K562 (cell line): ENCODE results near the gene NUTM1. TPM values are rescaled to one million over a fixed set of nuclear protein-coding genes. Genes with fewer than 3 reads are reported as not detected.
A peak's percentile ranks its signal among the peaks of the same experiment; 100 is the strongest.

ENCODE experiments used
- ATF2 ChIP-seq: sonication (generic); formaldehyde crosslinking; IDR thresholded peaks from 2 replicates; pipeline ENCODE4 v1.8.1; 2022; ENCODE audit warnings: missing genetic modification reagents
- CTBP1 ChIP-seq: fragments of 450-650 bp; IDR thresholded peaks from 2 replicates; pipeline ENCODE4 v1.6.1; 2016; ENCODE audit warnings: borderline replicate concordance
- FOSL1 ChIP-seq: fragments of 200-800 bp; sonication (Bioruptor generic); conservative IDR thresholded peaks from 2 replicates; pipeline ENCODE4 v1.6.1; 2016; ENCODE audit warnings: missing genetic modification characterization, missing compliant biosample characterization
- FOXJ2 ChIP-seq: fragments of 200-800 bp; sonication (Bioruptor generic); IDR thresholded peaks from 2 replicates; pipeline ENCODE4 v1.6.1; 2016; ENCODE audit warnings: missing genetic modification characterization, missing compliant biosample characterization
- HDAC8 ChIP-seq: fragments of 450-650 bp; IDR thresholded peaks from 2 replicates; pipeline ENCODE4 v1.6.1; 2016; ENCODE audit warnings: mild to moderate bottlenecking, missing genetic modification characterization, moderate library complexity, missing compliant biosample characterization
- HEY1 ChIP-seq: fragments of 250-450 bp; sonication (Bioruptor Pico); IDR thresholded peaks from 2 replicates; pipeline ENCODE4 v1.5.0; 2020; ENCODE audit warnings: mild to moderate bottlenecking, moderate library complexity, borderline replicate concordance
- HSF4 ChIP-seq: fragments of 250-450 bp; sonication (Bioruptor Pico); IDR thresholded peaks from 2 replicates; pipeline ENCODE4 v2.1.2; 2022; ENCODE audit warnings: mild to moderate bottlenecking, moderate library complexity, borderline replicate concordance
- ID3 ChIP-seq, 2 experiments: fragments of 250-450 bp in 1 of 2; fragments of 450-650 bp in 1 of 2; sonication (Bioruptor Pico) in 1 of 2; IDR thresholded peaks; 2 replicates each; pipeline versions ENCODE4 v1.6.1 to v1.8.0; 2016 to 2021; ENCODE audit warnings: mild to moderate bottlenecking in 2 of 2, moderate library complexity in 2 of 2, missing compliant biosample characterization in 1 of 2, missing genetic modification characterization in 1 of 2
- NFE2L1 ChIP-seq: fragments of 450-650 bp; IDR thresholded peaks from 2 replicates; pipeline ENCODE4 v1.6.1; 2016; ENCODE audit warnings: missing genetic modification characterization, low read depth, mild to moderate bottlenecking, missing compliant biosample characterization, moderate library complexity, borderline replicate concordance
- PTBP1 ChIP-seq: fragments of 200-400 bp; formaldehyde crosslinking; IDR thresholded peaks from 2 replicates; pipeline ENCODE4 v1.6.1; 2017; ENCODE audit warnings: low read depth, low read length
- TCFL5 ChIP-seq: fragments of 250-450 bp; sonication (Bioruptor Pico); conservative IDR thresholded peaks from 2 replicates; pipeline ENCODE4 v1.6.1; 2021; ENCODE audit warnings: mild to moderate bottlenecking, moderate library complexity, matching md5 sums
- TSHZ1 ChIP-seq: fragments of 250-450 bp; sonication (Bioruptor Pico); IDR thresholded peaks from 2 replicates; pipeline ENCODE4 v1.4.0; 2020; ENCODE audit warnings: mild to moderate bottlenecking, moderate library complexity
- ZBTB1 ChIP-seq: sonication (generic); formaldehyde crosslinking; IDR thresholded peaks from 2 replicates; pipeline ENCODE4 v1.8.1; 2023; ENCODE audit warnings: missing genetic modification reagents, low read depth, mild to moderate bottlenecking, borderline replicate concordance
- ZNF277 ChIP-seq: fragments of 250-450 bp; sonication (Bioruptor Pico); IDR thresholded peaks from 2 replicates; pipeline ENCODE4 v1.8.0; 2022; ENCODE audit warnings: inconsistent platforms, mild to moderate bottlenecking, moderate library complexity, borderline replicate concordance
- ZNF586 ChIP-seq: fragments of 450-650 bp; formaldehyde crosslinking; conservative IDR thresholded peaks from 2 replicates; pipeline ENCODE4 v1.4.0; 2020; ENCODE audit warnings: mild to moderate bottlenecking, moderate library complexity
- ZNF589 ChIP-seq: fragments of 200-800 bp; sonication (Bioruptor generic); IDR thresholded peaks from 2 replicates; pipeline ENCODE4 v1.6.1; 2016; ENCODE audit warnings: low read depth, missing genetic modification characterization, missing compliant biosample characterization
- ZZZ3 ChIP-seq: fragments of 450-650 bp; IDR thresholded peaks from 2 replicates; pipeline ENCODE4 v1.6.1; 2016; ENCODE audit warnings: antibody characterized with exemption, mild to moderate bottlenecking, moderate library complexity
- polyA plus RNA-seq, 8 experiments: library from polyadenylated mRNA; depleted of rRNA in 4 of 8; stranded (reverse) in 5 of 8; unstranded in 3 of 8; fragments of >200 nt; fragmentation: Nextera tagmentation in 2 of 8; fragmentation: Illumina TruSeq in 1 of 8; extraction: Ambion mirVana in 2 of 8; extraction: Trizol in 1 of 8; gene quantifications; 2 replicates each; pipeline versions ENCODE4 v1.2.1 to v1.2.3, GENCODE V29; 2011 to 2014; ENCODE audit warnings: inconsistent platforms in 1 of 8, missing spikeins in 1 of 8
- total RNA-seq, 7 experiments: library from RNA; depleted of rRNA in 6 of 7; stranded (reverse); fragments of >200 nt in 6 of 7; fragmentation: Illumina TruSeq in 2 of 7; extraction: Trizol in 2 of 7; gene quantifications; 2 replicates each; pipeline versions ENCODE4 v1.2.1 to v1.2.3, GENCODE V29; 2011 to 2021; ENCODE audit warnings: low replicate concordance in 1 of 7

Gene NUTM1
- total and polyA plus RNA-seq, 9 of the 15 experiments (the other 6 are each of a cell fraction or from before 2014, with no cell fraction given): 0.01 to 0.05 (median 0.04) TPM; not detected in 4

GRCh38 chr15:34318277-34319079 is 24.6 kb upstream of the NUTM1 start (continued):
- TF ChIP-seq TSHZ1 (no peak), ZZZ3 (no peak), CTBP1 (peak; percentile 34; the same call in 1 of the 2 replicates), HSF4 (CRISPR knock-in tag) (no peak), ID3 (CRISPR knock-in tag; IDR thresholded peaks at IDR 0.05) (no peak), ID3 (tag; IDR thresholded peaks at IDR 0.05) (no peak), TCFL5 (CRISPR knock-in tag) (no peak), ZNF589 (CRISPR knock-in tag) (no peak), FOSL1 (tag) (peak; percentile 17; the same call in 1 of the 2 replicates), ZNF277 (CRISPR knock-in tag) (no peak), HDAC8 (tag) (no peak), PTBP1 (no peak), HEY1 (CRISPR knock-in tag) (no peak), ATF2 (CRISPR knock-in tag) (no peak), FOXJ2 (tag) (peak; percentile 37; the same call in 1 of the 2 replicates), NFE2L1 (tag) (no peak), ZBTB1 (CRISPR knock-in tag) (no peak), ZNF586 (CRISPR knock-in tag) (no peak)
